KBM-7 (cell line): Measurements from ENCODE around the gene MIS12.

Experiments used
- DNase-seq: peaks from one replicate; pipeline ENCODE4 v3.0.0-alpha.2; 2015
- in situ Hi-C: fragments of 300-500 bp; cut with MboI; formaldehyde crosslinking; loops from 2 replicates; pipeline ENCODE4 v1.14.3; 2020; ENCODE audit warnings: low sequenced_read_pairs, low pct_unique_long_range_greater_than_20kb, mixed read lengths

The MIS12 gene

GRCh38 chr17:5530265-5531084 lies 44.1 kb downstream of the MIS12 start:
- in situ Hi-C loops: no loop called here
- no peak for DNase-seq

GRCh38 chr17:5531085-5531418 lies 44.7 kb downstream of the MIS12 start:
- DNase-seq: no peak
- in situ Hi-C loops: no loop called here

GRCh38 chr17:5532581-5532980 lies 46.2 kb downstream of the MIS12 start:
- in situ Hi-C loops: no loop called here
- DNase-seq: no peak

GRCh38 chr17:5533486-5534315 lies 47.3 kb downstream of the MIS12 start:
- no peak for DNase-seq
- in situ Hi-C loops: no loop called here

- in situ Hi-C loops: no loop called here
- DNase-seq: no peak
Measured at GRCh38 chr17:5535436-5535835, 49.1 kb downstream of the MIS12 start.

GRCh38 chr17:5536866-5537650 lies 50.7 kb downstream of the MIS12 start:
- no peak for DNase-seq
- in situ Hi-C loops: no loop called here

GRCh38 chr17:5539286-5539685 lies 52.9 kb downstream of the MIS12 start:
- DNase-seq: no peak
- in situ Hi-C loops: no loop called here

GRCh38 chr17:5540321-5540720 lies 54.0 kb downstream of the MIS12 start:
- no peak for DNase-seq
- in situ Hi-C loops: no loop called here
